HCT116 (cell line): Measurements from ENCODE around the gene AUTS2. TPM values are rescaled to one million over a fixed set of nuclear protein-coding genes. Genes with fewer than 3 reads are reported as not detected.

Source experiments
- ATAC-seq: fragments of 200-7000 bp; cut with Tn5 transposase; 2 replicates; pipeline ENCODE4 v1.9.1; 2020; ENCODE audit warnings: mild to moderate bottlenecking, moderate library complexity
- BruUV-seq: library from RNA; stranded (reverse); fragments of 400-500 nt; replicated peaks from 2 replicates; lab custom pipeline; 2021; lab: Mats Ljungman, UMichigan
- CTCF ChIA-PET: fragments of 300-600 bp; sonication (Branson Sonifier 250); formaldehyde crosslinking; loops from one replicate; lab custom pipeline; 2021; ENCODE audit warnings: antibody characterized with exemption; lab: Charles Lee
- POLR2A ChIA-PET: fragments of 300-600, 350-600 bp; sonication (Branson Sonifier 250); formaldehyde crosslinking; loops from one replicate; lab custom pipeline; 2021; ENCODE audit warnings: antibody characterized with exemption; lab: Charles Lee
- RAD21 ChIA-PET, 2 experiments: fragments of 300-600 bp; sonication (Branson Sonifier 250); formaldehyde crosslinking; loops; one replicate each; lab custom pipeline; 2023; ENCODE audit warnings: low total read pairs in 2 of 2; ENCODE audit not compliant: uncharacterized antibody in 2 of 2, unreplicated experiment in 2 of 2, low non-redundant PET in 1 of 2; lab: Charles Lee
- DNase-seq: peaks from one replicate; pipeline ENCODE4 v3.0.0-alpha.2; 2010; ENCODE audit warnings: low read depth, low spot score
- H2AFZ ChIP-seq: fragments of 200-600 bp; shearing (Covaris generic), sonication (generic); 2 replicates; pipeline ENCODE4 v1.6.1; 2017; ENCODE audit warnings: low read depth, mixed run types, mixed read lengths, antibody characterized with exemption, low read length; ENCODE audit not compliant: poor library complexity, severe bottlenecking
- H3K27ac ChIP-seq: 2 replicates; pipeline ENCODE4 v1.5.1; 2012; ENCODE audit warnings: low read depth, low read length
- H3K27me3 ChIP-seq: fragments of 200-600 bp; sonication (generic); 2 replicates; pipeline ENCODE4 v1.6.1; 2016; ENCODE audit warnings: mixed run types, low read length, mixed read lengths; ENCODE audit not compliant: insufficient read depth
- H3K36me3 ChIP-seq, 2 experiments: fragments of 200-500 bp in 1 of 2; fragments of 200-600 bp in 1 of 2; sonication (Bioruptor generic) in 1 of 2; sonication (generic) in 1 of 2; 2 replicates each; pipeline versions ENCODE4 v1.5.1 to v1.6.1; 2014 to 2016; ENCODE audit warnings: low read length in 2 of 2, inconsistent platforms in 1 of 2, mixed read lengths in 1 of 2, mixed run types in 1 of 2; ENCODE audit not compliant: insufficient read depth in 2 of 2, control insufficient read depth in 1 of 2
- H3K4me1 ChIP-seq, 2 experiments: fragments of 200-600 bp in 1 of 2; sonication (generic) in 1 of 2; 2 replicates each; pipeline versions ENCODE4 v1.5.1 to v1.6.1; 2012 to 2017; ENCODE audit warnings: low read length in 2 of 2, inconsistent platforms in 1 of 2, mild to moderate bottlenecking in 1 of 2, mixed read lengths in 1 of 2, mixed run types in 1 of 2, moderate library complexity in 1 of 2; ENCODE audit not compliant: insufficient read depth in 2 of 2, control insufficient read depth in 1 of 2
- H3K4me2 ChIP-seq: fragments of 200-600 bp; sonication (generic); 2 replicates; pipeline ENCODE4 v1.6.1; 2017; ENCODE audit warnings: mixed run types, low read length, mixed read lengths
- H3K4me3 ChIP-seq, 2 experiments: fragments of 200-600 bp in 1 of 2; sonication (generic) in 1 of 2; replicated peaks in 1 of 2; 2 replicates each; pipeline ENCODE4 v1.5.1; 2011 to 2016; ENCODE audit warnings: low read length in 2 of 2, control low read depth in 1 of 2, low read depth in 1 of 2, mild to moderate bottlenecking in 1 of 2, mixed read lengths in 1 of 2, mixed run types in 1 of 2
- H3K79me2 ChIP-seq: fragments of 200-600 bp; sonication (generic); 2 replicates; pipeline ENCODE4 v1.6.1; 2017; ENCODE audit warnings: mild to moderate bottlenecking, mixed run types, low read length, moderate library complexity, mixed read lengths; ENCODE audit not compliant: insufficient read depth
- H3K9ac ChIP-seq: fragments of 200-600 bp; sonication (generic); 2 replicates; pipeline ENCODE4 v1.6.1; 2016; ENCODE audit warnings: low read length, mixed read lengths
- H3K9me2 ChIP-seq: fragments of 200-600 bp; sonication (generic), shearing (Covaris generic); 2 replicates; pipeline ENCODE4 v1.6.1; 2017; ENCODE audit warnings: mixed run types, mild to moderate bottlenecking, moderate library complexity; ENCODE audit not compliant: insufficient read depth
- H3K9me3 ChIP-seq, 2 experiments: fragments of 200-500 bp in 1 of 2; fragments of 200-600 bp in 1 of 2; sonication (Bioruptor generic) in 1 of 2; sonication (generic) in 1 of 2; 2 replicates each; pipeline ENCODE4 v1.6.1; 2014 to 2017; ENCODE audit warnings: low read length in 2 of 2, mixed read lengths in 2 of 2, inconsistent platforms in 1 of 2, low read depth in 1 of 2, mild to moderate bottlenecking in 1 of 2, mixed run types in 1 of 2, moderate library complexity in 1 of 2; ENCODE audit not compliant: control insufficient read depth in 1 of 2, insufficient read depth in 1 of 2
- H4K20me1 ChIP-seq: fragments of 200-600 bp; sonication (generic), shearing (Covaris generic); 2 replicates; pipeline ENCODE4 v1.6.1; 2017; ENCODE audit warnings: mixed run types, mild to moderate bottlenecking, moderate library complexity; ENCODE audit not compliant: insufficient read depth
- CBX3 ChIP-seq: IDR thresholded peaks from 2 replicates; pipeline ENCODE4 v1.6.1; 2012; ENCODE audit warnings: low read depth
- EZH2 ChIP-seq: fragments of 200-600 bp; sonication (generic); IDR thresholded peaks from 2 replicates; pipeline ENCODE4 v1.6.1; 2017; ENCODE audit warnings: antibody characterized with exemption, mixed run types
- FOSL1 ChIP-seq: IDR thresholded peaks from 2 replicates; pipeline ENCODE4 v1.6.1; 2012; ENCODE audit warnings: low read depth
- JUND ChIP-seq: IDR thresholded peaks from 2 replicates; pipeline ENCODE4 v1.6.1; 2012
- MAX ChIP-seq: IDR thresholded peaks from 2 replicates; pipeline ENCODE4 v1.6.1; 2012
- RAD21 ChIP-seq: IDR thresholded peaks from 2 replicates; pipeline ENCODE4 v1.6.1; 2012; ENCODE audit warnings: low read depth, mild to moderate bottlenecking
- REST ChIP-seq: IDR thresholded peaks from 2 replicates; pipeline ENCODE4 v1.6.1; 2012; ENCODE audit warnings: low read depth
- SP1 ChIP-seq: IDR thresholded peaks from 2 replicates; pipeline ENCODE4 v1.6.1; 2012; ENCODE audit warnings: low read depth
- YY1 ChIP-seq: IDR thresholded peaks from 2 replicates; pipeline ENCODE4 v1.6.1; 2011; ENCODE audit warnings: low read length, low read depth, moderate library complexity, mild to moderate bottlenecking; ENCODE audit not compliant: insufficient replicate concordance; ENCODE audit errors: extremely low read depth
- ZBTB33 ChIP-seq: IDR thresholded peaks from 2 replicates; pipeline ENCODE4 v1.6.1; 2011; ENCODE audit warnings: mild to moderate bottlenecking, low read length, moderate library complexity; ENCODE audit not compliant: insufficient replicate concordance; ENCODE audit errors: extremely low read depth
- ZFX ChIP-seq: fragments of 450-650 bp; IDR thresholded peaks from 2 replicates; pipeline ENCODE4 v1.6.1; 2017
- ZNF274 ChIP-seq: fragments of 200-500 bp; sonication (Bioruptor generic); IDR thresholded peaks from 2 replicates; pipeline ENCODE4 v1.6.1; 2014; ENCODE audit warnings: mild to moderate bottlenecking, low read depth, low read length, inconsistent platforms
- intact Hi-C: fragments of 100-400 bp; cut with micrococcal nuclease; formaldehyde crosslinking; loops from 2 replicates; pipeline ENCODE4 v1.10.0; 2022
- total RNA-seq: library from RNA; stranded (reverse); gene quantifications from one replicate; pipeline ENCODE4 v1.2.1, GENCODE V29; 2021; ENCODE audit not compliant: unreplicated experiment

Gene AUTS2
- total RNA-seq, 1 experiment from 2014 or later, result 0.93 TPM

- no TSS peak for BruUV-seq
- no peak overlapping the region for H3K9ac ChIP-seq
- H3K27me3 ChIP-seq, result no peaks in the 10 kb centered on the region
- peaks cover 4 to 20% of the 10 kb centered on the region in 2 experiments; a peak in 2 of 4 replicates for H3K9me3 ChIP-seq
- no peaks in the 10 kb centered on the region for H3K79me2 ChIP-seq
- H3K4me3 ChIP-seq, result no peak overlapping the region
- TF ChIP-seq ZBTB33 (no peak), CBX3 (no peak), EZH2 (no peak), JUND (no peak)
- H4K20me1 ChIP-seq, result no peaks in the 10 kb centered on the region
- CTCF ChIA-PET, result no interaction called here
- intact Hi-C loops, result no loop called here
- DNase-seq (no peak), ATAC-seq (no peak)
- RAD21 ChIA-PET, result no interaction called here
- POLR2A ChIA-PET, result no interaction called here
- H3K4me1 ChIP-seq, result no peaks in the 10 kb centered on the region
- H3K27ac ChIP-seq, result no peak overlapping the region
- H3K9me2 ChIP-seq, result no peaks in the 10 kb centered on the region
- no peak overlapping the region for H2AFZ ChIP-seq
- no peak overlapping the region for H3K4me2 ChIP-seq
- H3K36me3 ChIP-seq, result no peaks in the 10 kb centered on the region
Observed at GRCh38 chr7:70616821-70617220, 1018.5 kb downstream of the AUTS2 start.

GRCh38 chr7:70618020-70618551 is 1019.8 kb downstream of the AUTS2 start:
- Histone ChIP-seq H3K4me2 (no peak overlapping the region), H4K20me1 (no peaks in the 10 kb centered on the region), H3K9ac (no peak overlapping the region), H2AFZ (no peak overlapping the region), H3K4me3 (no peak overlapping the region), H3K27me3 (no peaks in the 10 kb centered on the region), H3K9me3 (peaks cover 4 to 20% of the 10 kb centered on the region in 2 experiments; a peak in 2 of 4 replicates), H3K27ac (no peak overlapping the region), H3K79me2 (no peaks in the 10 kb centered on the region), H3K4me1 (no peaks in the 10 kb centered on the region), H3K9me2 (no peaks in the 10 kb centered on the region), H3K36me3 (no peaks in the 10 kb centered on the region)
- ChIA-PET RAD21 (no interaction called here), POLR2A (no interaction called here), CTCF (no interaction called here)
- ATAC-seq (no peak), DNase-seq (no peak)
- TF ChIP-seq ZFX (no peak), FOSL1 (no peak), SP1 (no peak), MAX (no peak), ZBTB33 (no peak), EZH2 (no peak), REST (no peak), CBX3 (no peak), YY1 (no peak), RAD21 (no peak), ZNF274 (no peak)
- intact Hi-C loops, result no loop called here
- no TSS peak for BruUV-seq
